Islet precursor cell (in vitro differentiated cells): ENCODE data around the gene ABHD16A.

Source experiments
- DNase-seq: peaks from one replicate; pipeline ENCODE4 v3.0.0-alpha.2; 2018

Gene ABHD16A

DNA sequence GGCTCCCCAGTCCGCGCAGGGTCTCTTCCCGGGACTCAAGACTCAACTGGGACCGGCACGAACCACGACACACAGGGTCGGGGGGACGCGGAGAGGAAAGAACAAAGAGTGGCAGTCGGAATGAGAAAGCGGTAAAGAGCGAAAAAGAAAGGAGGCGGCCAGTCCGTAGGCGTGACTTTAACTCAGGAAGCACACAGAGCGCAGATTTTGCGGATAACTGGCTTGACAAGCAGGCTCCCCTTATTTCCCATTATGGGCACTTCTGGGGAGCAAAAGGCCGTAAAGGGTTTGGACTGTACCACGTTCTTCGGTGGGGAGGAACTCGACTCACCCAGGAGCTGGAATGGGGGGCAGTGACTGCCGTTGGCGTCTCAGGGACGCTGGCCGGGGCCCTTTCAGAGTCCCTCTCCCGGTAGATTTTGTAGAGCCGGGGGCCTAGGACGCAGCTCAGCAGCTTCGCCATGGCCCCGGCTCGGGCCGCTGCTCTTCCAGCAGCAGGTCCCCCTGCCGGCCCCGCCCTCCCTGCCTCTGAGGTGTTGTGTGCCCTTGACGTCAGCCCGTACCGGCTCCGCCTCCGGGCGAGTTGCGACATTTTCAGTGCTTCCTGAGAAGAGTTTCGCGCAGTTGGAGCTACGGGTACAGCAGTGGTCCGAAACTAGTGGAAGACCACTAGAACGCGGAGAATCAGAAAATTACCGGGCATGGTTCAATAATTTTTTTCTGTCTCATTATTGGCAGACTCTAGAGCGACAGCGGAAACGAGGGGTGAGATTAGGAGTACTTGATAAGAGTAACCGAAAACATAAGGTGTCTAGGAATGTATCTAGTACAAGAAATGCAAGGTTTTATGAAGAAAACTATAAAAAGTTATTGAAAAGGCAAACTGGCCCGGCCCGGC, at the start of gene ABHD16A:
Gene ABHD16A, minus strand, starts transcription at position 506 of the 898 bp plus-strand sequence. Its CDS starts 43 bp downstream, at position 463.
- peak; percentile 99 for DNase-seq

DNA sequence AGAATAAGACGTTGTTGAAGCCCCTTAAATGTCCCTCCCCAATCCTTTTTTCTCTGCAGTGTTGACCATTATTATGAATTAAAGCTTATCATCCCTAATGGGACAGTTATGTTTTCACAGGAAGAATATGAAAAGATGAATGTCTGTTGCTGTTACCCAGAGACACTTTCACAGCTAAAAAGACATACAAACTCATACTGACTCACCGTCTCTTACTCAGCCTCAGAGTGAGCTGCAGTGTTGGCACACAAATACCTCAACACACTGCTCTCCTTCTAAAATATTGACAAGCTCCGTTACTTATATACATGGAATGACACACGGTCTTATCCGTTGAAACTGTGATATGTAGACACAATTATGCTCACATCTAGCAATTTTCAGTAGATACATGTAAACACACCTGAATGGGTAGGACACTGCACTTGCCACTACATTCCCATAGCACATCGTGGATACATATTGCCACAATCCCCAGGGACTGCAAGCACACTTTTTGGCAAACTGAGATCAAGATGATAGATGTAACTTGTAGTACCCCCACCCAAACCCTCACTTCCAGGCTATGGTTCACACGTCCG, 49.7 kb upstream of the ABHD16A start:
- no peak for DNase-seq

- no peak for DNase-seq
Measured at GRCh38 chr6:31750411-31751022, 47.4 kb upstream of the ABHD16A start.

DNA sequence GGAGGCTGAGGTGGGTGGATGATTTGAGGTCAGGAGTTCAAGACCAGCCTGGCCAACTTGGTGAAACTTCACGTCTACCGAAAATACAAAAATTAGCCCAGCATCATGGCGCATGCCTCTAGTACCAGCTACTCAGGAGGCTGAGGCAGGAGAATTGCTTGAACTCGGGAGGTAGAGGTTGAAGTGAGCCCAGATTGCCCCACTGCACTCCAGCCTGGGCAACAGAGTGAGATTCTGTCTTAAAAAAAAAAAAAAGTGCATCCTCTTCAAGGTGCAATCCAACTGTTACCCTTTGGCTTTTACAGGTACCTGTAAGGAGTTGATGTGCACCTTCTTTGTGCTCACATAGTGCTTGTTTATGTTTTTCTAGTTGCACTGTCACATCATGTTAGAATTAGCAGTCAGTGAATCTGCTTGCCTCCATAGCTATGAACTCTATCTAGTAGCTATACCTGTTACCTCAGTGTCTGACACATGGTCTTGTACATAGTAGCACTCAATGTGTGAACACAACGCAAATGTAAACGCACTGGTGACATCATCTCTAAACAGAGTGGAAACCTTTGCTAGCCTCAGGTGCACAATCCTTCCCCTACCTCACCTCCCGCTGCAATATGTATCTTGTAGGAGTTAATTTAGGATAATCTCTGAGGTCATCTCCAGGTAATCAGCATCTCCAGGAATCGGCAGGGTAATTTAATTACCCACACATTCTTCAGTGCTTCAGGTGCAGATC, 46.3 kb upstream of the ABHD16A start:
- no peak for DNase-seq

DNA sequence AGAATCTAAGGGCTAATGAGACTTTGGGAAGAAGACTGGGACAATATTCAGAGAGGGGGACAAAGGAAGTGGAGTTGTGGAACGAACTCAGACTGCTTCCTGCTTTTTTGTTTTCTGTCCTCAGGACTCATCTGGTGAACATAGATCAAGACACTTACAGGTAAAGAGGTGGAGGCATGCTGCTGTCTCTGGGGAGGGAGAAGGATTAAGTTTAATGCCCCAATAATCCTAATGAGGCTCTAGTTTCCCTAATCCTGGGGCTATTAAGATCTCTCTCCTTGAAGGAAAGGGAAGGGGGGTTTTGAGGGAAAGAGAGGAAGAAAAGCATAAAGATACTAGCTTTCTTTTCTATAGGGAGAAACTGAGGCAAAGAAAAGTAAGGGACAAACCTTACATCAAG, 41.3 kb upstream of the ABHD16A start:
- no peak for DNase-seq

GRCh38 chr6:31742894-31743293, 39.8 kb upstream of the ABHD16A start:
- DNase-seq, result no peak

GRCh38 chr6:31741815-31742214, 38.7 kb upstream of the ABHD16A start:
- no peak for DNase-seq

GRCh38 chr6:31740397-31741223, 37.5 kb upstream of the ABHD16A start:
- DNase-seq, result no peak

GRCh38 chr6:31739639-31740396, 36.7 kb upstream of the ABHD16A start, which contains the start of gene MSH5:
Gene MSH5 (plus strand): TSS chr6:31740005. CDS start chr6:31740467, 462 bp downstream.
- peak; percentile 100 for DNase-seq

DNA sequence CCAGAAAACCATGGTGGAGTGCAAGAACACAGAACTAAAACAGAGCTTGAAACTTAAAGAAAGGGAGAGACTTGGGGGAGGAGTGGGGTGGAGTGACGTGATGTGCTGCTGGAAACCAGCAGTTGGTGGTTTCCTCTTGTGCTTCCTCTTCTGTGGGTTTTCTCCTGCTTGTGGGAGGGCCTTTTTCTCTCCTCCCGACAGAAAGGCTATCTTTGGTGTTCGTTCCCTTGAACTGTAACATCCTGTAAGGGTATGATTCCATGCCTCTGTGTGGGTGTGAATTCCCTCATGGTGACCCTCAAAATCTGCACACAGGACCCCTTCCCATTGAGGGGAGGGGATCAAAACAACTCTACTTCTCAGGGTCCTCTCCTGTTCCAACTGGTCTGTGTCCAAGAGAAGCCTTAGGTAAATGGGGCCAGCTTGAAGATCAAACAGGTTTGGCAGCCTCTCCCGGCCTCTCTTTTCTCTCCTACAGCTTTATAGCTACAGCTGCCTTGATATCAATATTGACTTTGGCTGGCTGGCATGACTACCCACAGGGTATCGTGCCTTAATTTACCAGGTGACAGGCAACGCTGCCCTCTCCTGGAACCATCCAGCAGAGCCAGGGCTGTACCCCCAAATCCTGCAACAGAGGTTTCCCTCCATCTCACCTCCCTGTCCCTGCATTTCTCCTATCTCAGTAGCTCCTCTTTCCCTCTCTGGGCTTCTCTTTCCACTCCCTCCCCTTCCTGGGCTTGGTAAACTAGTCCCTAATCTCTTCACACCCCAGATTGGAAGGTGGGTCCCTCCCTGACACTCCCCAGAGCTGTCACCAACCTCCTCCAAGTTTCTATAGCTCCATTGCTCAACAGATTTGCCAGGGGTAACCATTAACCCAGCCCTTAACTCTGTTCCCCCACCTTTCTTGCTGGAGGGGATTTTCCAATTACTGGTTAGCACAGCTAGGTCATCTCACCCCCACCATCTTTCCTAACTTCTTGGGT, 35.2 kb upstream of the ABHD16A start:
- DNase-seq, result no peak

GRCh38 chr6:31737315-31737990, 34.3 kb upstream of the ABHD16A start:
- DNase-seq, result no peak

DNA sequence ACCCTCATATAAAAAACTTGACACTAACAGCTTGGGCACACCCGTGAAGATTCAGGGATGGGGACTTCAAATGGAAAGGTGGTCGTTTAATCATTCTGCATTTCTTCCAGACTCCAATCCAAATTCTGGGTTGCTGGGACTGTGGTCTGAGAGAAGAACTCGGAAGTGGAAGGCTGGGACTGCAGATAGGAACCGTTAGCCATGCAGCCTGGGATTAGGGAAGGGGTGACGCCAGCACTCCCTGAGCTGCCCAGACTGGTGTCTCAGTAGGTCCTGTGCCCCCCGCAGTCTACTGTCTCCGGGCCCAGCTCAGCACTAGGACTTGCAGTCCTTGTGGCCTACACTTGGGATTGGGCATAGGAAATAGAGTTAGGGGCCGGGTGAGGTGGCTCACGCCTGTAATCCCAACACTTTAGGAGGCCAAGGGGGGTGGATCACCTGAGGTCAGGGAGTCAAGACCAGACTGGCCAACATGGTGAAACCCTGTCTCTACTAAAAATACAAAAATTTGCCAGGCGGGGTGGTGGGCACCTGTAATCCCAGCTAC, 33.7 kb upstream of the ABHD16A start:
- no peak for DNase-seq

DNA sequence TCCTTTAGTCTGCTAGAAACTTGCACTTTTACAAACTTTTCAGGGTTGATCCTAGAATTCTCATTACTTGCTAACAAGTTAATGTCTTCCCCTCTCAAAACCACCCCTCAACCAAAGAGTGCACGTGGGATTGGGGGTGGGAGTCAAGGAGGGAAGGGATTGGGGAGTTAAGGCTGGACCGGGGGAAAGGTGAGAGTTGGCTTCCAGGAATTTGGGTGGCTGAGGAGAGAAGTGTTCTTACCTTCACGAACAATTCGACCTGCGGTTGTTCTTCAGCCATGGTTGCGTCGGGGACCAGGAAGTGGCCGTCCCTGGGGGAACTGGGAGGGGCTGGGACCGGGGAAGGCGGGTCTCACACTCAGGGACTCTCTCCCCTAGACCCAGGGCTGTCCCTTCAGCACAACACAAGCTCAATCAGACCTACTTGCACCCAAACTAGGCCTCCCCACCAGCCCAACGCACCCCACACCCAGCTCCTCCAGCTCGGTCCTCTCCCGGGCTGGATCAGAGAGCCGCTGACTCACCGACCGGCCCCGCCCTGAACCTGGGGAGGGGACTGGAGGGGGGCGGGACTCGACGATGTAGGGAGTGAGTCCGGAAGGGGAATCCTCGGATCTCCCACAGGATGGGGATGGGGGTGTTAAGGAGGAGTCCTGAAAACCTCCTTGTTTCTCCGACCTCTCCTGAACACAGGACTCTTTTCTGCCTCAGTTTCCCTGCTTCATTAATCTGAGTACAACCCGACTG, 33.1 kb upstream of the ABHD16A start, which contains the start of gene CLIC1:
Gene CLIC1, minus strand, starts transcription at position 510 of the 747 bp plus-strand sequence. Its CDS starts 230 bp downstream, at position 280.
- peak; percentile 94 for DNase-seq

DNA sequence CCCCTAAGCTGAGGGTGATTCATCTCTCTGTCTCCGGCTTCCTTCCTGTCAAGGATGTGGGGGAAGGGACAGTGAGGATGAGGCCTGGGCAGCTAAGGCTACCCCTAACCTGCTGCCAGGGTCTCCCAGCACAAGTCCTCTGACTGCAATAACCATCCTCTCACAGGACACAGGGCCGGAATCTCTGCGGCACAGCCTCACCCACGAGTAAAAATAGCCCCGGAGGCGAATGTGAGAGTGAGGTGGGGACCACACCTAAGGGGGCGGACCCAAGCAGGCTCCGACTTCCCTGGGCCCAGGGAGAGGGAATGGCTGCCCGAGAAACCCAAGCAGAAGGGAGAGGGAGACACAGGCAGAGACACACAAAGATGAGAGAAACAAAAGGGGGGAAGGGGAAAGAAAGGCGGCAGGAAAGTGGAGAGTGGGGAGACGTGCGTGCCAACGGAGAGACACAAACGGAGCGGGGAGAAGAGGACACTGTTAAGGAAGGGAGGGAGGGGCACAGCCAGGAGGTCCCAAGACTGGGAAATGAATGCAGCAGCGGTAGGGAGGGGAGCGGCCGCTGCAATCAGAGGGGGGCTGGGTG, 31.8 kb upstream of the ABHD16A start:
- DNase-seq, result peak; percentile 90

GRCh38 chr6:31734247-31734820, 31.2 kb upstream of the ABHD16A start:
- DNase-seq, result no peak

- no peak for DNase-seq
Measured at GRCh38 chr6:31733734-31734133, 30.6 kb upstream of the ABHD16A start.

GRCh38 chr6:31732029-31732428, 28.9 kb upstream of the ABHD16A start:
- DNase-seq, result no peak
